ENCODE results near the gene MYH1.

DNA sequence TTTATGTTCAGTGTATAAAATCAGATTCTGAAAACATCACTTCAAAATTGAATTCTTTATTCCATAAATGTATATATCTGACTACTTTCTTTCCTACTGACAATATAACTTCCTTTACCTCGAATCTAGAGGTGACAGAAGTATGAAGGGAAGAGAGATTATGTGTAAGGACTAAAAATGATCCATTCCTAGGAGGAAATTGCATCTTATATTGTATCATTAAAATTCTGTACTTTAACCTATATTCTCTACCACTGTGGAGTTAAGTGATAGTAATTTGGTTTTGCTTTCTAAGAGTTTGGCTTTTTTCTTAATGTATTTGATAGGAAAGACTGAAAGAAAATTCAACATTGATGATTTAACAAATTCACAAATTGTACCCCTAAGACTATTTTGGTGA, 60.4 kb downstream of the MYH1 start:
- TF ChIP-seq CTCF (IDR thresholded peaks at IDR 0.05; ENCODE audit: insufficient read depth, low read length, poor library complexity, severe bottlenecking) = no peak
- no peak for TF ChIP-seq EZH2phosphoT487 (conservative IDR thresholded peaks at IDR 0.05; ENCODE audit: low read length)
